OCI-LY7 (cell line): Measurements from ENCODE around the gene WDR64.

ENCODE experiments used
- CTCF ChIP-seq: fragments of 200-600 bp; sonication (generic); conservative IDR thresholded peaks from 2 replicates; pipeline ENCODE4 v1.5.1; 2014; ENCODE audit warnings: mild to moderate bottlenecking, antibody characterized with exemption, low read length, moderate library complexity, mixed read lengths
- EZH2phosphoT487 ChIP-seq: fragments of 200-600 bp; sonication (generic); IDR thresholded peaks from 2 replicates; pipeline ENCODE4 v1.6.1; 2018; ENCODE audit warnings: low read depth, borderline replicate concordance, mild to moderate bottlenecking, mixed run types, antibody characterized with exemption, low read length, moderate library complexity, mixed read lengths

DNA sequence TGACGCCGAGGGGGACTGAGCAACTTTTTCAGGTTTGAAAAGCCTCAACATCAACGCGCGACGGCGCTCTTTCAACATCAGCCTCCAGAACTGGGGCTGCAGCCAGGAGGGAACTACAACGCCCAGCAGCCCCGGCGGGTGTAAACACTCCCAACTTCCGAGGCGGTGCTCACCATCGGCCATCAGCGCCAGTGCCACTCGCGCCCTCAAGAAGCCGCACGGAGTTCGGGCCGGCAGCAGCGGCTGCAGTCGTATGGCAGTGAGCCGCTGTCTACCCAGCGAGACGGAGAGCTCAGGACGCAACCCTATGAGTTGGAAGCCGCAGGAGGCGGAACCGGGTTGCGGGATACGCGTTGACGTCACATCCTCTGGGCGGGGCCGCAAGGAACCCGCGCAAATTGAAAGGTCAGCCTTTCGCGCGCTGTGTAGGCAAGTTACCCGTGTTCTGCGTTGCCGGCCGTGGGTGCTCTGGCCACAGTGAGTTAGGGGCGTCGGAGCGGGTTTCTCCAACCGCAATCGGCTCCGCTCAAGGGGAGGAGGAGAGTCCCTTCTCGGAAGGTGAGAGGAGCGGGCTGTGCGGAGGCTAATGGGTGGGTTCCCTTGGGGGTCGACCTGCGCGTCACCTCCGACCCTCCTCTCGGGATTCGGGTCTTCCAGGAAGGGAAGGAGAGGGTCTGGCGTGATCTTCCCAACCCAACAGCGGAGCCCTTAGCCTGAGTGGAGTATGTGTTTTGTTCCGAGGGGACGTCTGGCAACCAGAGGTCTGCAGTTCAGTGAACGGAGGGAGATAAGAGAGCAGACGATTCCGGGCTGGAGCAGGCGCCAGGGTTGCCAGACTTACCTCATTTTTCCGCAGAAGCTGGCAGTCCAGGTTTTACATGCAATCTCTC is 196.0 kb downstream of the WDR64 start, which contains the start of gene EXO1:
- TF ChIP-seq CTCF (peak; percentile 75), EZH2phosphoT487 (no peak)
